Stimulated activated CD8-positive, alpha-beta memory T cell treated with anti-CD3 and anti-CD28 coated beads, Interleukin-2, amount 100 ng/mL, for 1 hour (primary cell): ENCODE data around the gene PHKB.

Experiments used
- DNase-seq, 2 donors: peaks; one replicate each; pipeline ENCODE4 v3.0.0-alpha.2; 2020; ENCODE audit warnings: low read depth in 2 of 2

Gene PHKB

DNA sequence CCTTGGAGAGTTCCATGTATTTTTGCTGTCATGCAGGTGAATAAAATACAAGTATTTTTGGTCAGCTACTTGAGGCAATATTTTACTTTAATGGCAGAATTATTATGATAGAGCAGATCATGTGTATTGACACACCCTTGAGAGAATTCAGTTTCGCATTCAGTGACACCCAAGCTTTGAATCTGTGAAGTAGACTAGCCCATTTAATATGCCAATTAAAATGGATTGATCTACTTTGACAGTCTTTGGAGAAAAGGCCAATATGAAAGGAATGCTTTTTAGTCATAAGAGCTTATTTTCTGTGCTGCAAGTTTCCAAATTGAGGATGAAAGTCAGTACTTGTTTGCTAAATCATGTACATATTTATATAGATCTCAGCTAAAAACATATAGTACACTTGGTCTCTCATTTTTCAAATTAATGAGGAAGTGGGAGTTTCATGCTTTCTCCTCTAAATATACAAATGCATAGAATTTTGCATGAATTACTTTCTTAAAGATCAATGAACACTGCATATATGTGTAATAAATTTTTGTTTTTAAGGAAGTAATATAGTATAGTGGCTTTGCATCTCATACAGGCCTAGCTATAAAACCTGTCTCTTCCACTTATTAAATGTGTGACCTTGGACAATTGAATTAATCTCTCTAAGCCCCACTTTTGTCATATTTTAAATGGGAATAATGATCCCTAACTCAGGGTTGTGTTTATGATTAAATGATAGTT, 161.5 kb downstream of the PHKB start:
- no peak for DNase-seq

DNA sequence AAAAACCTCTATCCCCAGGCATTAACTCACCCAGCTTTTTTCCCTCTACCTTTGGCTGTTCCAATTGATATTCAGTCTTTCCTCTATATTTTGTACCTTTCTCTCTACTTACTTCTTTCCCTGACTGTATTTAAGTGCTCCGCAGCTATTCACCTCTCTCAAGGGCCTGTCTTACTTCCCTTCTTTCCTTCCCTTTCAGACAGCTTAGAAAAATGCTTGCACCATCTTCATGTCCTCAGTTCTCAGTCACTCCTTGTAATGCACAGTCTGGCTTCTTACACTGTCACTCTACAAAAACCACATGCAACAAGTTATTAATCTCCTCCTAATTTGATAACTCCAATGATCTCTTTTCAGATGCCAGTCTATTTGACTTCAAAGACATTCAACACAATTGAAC, 163.4 kb downstream of the PHKB start:
- no peak for DNase-seq

DNA sequence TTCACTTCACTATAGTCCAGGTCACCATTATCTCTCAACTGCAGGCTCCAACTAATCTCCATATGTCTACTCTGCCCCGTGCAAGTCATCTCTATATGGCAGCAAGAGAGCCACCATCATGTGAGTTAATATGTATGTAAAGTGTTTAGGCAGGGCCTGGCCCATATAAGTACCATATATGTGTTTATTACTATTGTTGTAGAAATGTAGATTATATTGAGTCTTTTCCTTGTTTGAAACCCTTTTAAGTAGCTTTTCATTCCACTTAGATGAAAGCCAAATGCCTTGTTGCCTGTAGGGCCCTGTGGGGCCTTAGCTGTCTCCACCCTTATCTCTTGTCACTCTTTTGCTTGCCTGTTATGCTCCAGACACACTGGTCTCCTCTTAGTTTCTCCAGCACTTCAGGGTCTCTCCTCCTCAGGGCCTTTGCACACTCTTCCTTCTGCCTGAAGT, 164.0 kb downstream of the PHKB start:
- DNase-seq = no peak

DNA sequence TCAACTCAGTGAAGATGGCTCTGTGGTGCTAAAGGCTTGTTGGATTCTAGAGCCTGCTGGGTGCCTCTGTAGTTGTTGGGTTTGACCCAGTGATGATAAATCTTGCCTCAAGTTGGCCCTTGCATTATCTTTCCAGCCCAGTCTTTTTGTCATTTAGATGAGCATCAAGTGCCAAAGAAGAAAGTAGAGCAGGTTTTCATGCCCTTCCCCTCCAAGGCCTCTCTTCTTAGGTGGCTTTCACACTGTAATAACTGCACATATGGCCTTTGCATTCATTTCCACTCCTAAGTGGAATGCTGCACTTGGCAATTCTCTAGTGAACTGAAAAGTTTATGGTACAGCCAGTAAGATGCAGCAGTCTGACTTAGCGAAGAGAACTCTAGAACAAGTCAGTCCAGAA, 165.1 kb downstream of the PHKB start:
- no peak for DNase-seq

DNA sequence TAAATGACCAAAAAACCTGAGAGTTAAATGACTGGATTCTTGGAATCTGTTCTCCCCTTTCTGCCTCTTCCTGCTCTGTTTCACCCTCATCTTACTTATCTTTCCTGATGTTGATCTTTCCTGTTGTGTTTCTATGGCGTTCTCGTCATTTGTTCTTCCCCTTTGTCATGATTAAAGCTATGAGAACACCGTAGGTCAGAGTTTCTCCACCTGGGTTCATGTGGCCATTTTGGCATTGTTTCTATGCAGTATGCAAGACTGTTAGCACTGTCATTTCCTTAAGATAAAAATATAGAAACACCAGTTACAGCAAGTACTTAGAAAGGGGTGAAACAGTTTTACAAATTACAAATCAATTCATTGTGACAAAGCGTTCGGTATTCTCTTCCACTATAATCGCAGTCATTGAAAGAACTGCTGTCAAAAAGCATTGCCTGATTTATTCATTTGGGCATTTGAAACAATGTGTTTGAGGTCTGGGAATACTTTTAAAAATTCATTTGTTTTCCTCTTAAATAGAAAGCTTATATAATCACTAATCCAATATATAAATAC, 166.0 kb downstream of the PHKB start:
- DNase-seq = no peak

DNA sequence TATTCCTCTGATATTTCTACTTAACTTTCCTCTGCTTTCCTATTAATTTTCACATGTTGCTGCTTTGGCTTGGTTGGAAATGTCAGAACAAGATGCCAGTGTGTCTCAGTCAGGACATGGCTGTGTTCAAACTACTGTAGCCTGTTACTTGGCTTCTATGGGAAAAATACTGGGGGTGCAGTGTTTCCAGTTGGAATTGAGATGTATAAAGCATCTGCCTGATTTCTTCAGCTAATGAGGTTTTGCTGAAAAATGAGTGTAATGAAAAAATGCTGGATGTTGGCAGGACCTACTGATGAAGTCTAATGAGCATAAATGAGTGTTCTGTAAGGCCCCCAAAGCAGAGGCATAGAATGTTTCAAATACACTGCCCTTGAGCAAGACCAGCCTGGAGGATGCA, 166.6 kb downstream of the PHKB start:
- DNase-seq = no peak

DNA sequence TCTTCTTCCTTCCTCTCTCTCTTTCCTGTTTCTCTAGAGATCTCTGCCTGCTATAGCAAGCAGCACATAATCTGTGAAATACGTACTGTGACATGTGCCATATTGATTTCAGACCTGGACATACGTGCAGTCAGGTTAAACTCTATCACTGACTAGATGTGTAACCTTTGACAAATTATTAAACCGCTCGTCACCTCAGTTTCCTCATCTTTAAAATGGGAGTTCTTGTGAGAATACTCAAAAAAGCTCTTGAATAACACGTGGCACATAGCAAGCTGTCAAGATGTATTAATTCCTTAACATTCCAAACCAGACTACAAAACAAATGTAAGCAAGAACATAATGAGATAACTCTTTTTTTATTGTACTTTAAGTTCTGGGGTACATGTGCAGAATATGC, 170.0 kb downstream of the PHKB start:
- DNase-seq = no peak

DNA sequence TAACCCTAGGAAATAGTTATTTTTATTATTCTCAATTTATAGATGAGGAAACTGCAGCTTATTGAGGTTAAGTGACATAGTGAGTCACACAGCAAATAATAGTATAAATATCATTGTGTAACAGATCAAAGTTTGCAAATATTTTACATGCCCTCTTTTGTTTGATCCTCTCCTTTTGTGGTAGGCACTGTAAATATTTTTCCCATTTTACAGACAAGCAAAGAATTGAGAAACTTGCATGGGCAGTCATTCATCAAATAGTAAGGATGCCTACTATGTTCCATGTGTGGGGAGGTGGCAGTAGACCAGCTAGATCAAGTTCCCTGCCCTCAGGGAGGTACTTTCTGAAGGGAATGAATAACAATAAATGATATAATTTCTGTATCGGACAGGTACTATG, 173.0 kb downstream of the PHKB start:
- DNase-seq = no peak

DNA sequence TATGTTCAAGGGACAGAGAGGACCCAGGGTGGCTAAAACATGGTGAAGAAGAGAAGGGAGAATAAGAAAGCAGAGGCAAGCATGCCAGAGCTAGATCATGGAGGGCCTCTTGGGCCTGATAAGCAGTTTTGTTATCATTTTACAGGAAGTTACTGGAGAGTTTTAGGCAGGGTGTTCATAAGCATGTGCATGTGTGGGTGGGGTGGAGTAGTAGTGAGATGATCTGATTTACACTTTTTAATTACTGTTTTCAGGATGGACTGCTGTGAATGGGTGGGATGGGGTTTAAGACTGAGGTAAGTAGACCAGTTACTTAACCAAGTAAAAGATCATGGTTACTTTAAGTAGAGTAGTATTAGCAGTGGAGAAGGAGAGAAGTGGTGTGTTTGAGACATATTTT, 173.6 kb downstream of the PHKB start:
- DNase-seq = no peak

DNA sequence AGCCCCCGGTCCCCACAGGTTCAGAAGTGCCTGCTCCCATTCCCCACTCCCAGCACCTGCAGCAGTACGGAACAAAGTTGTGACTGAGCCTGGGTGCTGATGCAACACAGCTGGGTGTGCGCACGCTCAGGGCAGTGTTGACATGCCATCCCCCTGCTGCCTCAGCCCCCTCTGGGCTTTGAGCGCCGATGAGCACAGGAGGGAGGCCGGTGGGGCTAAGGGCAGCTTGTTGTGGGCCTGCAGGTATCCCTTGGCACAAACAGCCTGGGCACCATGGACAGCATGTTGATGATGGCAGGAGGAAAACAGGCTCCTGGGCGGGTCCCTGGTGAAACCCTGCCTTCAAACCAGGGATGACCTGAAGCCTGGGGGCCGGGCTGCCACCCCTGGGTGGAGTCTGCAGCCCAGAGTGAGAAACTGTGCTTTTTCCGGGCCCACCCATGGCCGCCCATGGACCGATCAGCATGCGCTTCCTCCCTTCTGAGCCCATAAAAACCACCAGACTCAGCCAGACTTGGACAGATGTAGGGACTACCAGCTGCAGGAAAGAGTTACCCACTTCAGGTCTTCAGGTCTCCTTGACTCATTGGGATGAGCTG, 175.5 kb downstream of the PHKB start:
- no peak for DNase-seq

DNA sequence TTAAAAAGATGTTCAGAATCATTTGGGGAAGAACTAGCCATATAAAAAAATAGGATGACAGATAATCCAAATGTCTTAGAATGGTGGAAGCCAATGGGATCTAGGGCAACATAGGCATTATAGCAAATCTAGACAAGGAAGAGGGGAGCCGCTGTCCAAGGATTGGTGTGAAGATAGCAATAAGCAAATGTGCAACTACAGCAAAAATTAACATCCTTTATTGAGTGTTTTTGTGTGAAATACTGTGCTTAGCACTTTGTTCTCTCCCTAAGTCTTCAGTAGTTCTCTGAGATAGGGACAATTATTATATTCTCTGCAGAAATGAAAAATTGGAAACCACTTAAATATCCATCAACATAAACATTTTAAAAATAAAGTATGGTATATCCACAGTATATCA, 177.0 kb downstream of the PHKB start:
- DNase-seq = no peak

DNA sequence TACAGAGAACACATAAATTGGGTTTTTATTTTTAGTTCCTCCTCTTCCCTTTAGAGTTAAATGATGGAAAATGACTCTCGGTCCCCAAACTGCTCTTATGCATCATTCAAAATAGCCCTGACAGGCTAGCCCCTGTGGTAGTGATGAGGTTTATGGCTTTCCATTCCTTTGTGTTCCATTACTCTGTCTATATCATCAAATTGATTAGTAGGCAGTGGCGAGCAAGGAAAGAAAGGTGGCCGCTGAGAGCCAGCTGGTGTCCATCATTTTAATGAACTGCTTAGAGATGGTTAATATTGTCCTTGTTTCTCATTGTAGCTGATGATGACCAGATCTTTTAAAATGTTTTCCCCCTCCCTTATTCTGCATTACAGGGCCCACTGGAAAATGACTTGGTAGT, 179.5 kb downstream of the PHKB start:
- no peak for DNase-seq

DNA sequence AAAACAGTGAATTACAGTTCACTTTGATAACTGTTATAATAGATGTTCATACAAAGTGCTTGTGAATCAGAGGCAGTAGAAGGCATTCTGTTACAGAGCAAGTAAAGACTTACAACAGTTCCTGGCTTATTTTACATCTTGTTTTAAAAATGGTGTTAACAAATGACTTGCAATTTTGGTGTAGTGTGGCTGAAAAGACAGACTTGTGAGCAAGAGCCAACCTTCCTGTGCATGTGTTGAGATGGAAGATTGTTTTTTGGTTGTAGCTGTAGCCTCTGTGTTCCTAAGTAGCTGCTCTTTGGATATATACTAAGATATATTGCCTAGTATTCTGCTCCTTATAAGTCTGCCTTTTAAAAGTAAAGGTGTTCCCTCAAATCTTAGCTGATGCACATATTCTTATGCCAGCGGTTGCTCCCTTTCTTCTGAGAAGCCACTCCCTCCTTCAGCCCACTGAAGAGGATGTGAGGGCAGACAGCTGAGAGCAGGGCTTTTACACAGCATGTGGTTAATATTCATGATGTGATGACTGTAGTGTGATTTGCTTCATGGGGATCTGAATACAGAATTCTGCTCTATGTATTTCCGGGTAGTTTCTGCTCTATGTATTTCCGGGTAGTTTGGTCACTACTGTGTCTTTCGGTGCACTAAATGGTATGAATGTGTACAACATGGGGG, 182.3 kb downstream of the PHKB start:
- DNase-seq = no peak

DNA sequence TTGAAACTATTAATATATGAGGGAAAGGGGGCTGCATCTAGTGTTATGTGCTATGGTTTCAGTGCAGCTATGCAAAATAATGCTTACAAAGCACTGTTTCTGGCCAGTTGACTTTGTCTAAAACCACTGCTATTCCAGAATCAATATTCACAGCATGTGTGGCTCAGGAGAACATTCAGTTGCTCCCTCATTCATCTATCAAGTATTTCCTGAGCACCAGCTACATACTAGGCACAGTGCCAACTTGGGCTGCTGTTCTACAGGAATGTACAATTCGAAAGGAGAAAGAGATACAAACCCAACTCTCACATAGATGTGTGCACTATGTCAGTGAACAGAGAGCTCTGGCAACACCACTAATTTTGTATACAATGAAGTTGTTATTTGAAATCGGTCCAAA, 183.0 kb downstream of the PHKB start:
- DNase-seq = no peak

DNA sequence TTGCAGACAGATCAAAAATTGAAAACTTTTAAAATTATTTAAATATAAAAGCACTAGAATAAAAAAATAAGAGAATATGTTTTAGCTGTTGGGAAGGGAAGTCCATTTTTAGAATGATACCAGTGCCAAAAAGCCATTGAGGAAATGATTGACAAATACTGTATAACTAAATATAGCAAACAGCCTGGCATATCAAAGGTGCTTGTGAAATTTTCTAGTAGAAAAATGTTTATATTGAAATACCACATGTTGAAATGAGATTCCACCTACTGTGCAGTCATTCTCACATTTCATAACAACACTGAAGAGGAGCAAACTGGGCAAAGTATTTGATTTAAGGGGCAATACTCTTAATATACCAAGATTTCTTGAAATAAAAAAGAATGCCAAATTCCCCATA, 183.5 kb downstream of the PHKB start:
- DNase-seq = no peak

DNA sequence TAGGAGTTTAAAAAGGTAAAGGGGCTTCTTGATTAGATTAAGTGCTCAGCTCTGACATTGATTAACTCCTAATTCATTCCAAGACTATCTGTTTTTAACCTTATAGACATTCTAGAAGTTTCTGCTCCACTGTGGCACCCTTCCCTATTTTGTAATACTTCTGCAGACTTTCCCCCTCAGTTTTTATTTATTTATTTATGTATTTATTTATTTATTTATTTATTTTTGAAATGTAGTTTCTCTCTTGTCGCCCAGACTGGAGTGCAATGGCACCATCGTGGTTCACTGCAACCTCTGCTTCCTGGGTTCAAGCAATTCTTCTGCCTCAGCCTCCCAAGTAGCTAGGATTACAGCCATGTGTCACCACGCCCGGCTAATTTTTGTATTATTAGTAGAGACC, 185.8 kb downstream of the PHKB start:
- no peak for DNase-seq

DNA sequence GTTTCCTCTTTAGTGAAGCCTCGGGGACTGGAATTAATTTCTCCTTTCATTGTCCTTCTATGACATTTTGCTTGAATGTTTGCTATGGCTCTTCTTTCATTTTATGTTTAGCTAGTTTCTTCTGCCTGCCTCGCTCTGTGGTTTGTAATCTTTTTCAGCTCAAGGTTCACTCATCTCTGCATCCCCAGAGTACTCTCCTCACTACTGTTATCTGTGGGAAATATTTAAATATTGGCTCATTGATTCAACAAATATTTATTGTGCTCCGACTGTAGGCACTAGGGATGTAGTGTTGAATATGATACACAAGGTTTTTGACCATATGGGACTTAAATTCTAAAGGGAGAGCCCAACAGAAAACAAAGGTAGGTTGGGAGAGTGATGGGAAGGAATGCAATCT, 195.9 kb downstream of the PHKB start:
- DNase-seq = no peak

DNA sequence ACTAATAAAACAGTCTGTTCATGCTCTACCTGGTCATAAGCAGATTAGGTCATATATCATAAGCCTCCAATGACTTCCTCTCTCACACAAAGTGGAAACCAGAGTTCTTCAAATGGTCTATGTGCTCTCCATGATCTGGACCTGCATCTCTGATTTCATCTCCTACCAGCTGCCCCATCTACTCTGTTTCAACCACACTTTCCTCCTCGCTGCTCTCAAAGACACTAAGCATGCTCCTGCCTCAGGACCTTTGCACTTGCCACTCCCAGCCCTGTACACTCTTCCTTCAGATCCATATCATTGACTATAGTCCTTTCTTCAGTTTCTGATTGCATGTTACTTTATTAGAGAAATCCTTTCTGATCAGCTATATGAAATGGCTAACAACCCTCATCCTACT, 196.8 kb downstream of the PHKB start:
- no peak for DNase-seq

DNA sequence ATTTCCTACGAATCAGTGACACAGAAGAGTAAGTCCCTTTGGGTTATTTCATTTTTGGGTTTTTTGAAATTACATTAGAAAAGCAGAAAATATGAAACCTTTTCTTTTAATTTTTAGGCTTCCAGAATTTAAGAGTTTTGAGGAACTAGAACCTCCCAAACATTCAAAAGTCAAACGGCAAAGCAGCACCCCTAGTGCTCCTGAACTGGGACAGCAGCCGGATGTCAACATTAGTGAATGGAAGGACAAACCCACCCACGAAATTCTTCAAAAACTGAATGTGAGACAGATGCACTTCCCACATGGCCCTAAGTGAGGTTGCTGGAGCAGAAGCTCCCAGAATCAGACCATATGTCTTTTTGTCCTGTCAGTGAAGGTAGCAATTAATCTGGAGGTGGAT, 199.4 kb downstream of the PHKB start:
- DNase-seq = no peak

DNA sequence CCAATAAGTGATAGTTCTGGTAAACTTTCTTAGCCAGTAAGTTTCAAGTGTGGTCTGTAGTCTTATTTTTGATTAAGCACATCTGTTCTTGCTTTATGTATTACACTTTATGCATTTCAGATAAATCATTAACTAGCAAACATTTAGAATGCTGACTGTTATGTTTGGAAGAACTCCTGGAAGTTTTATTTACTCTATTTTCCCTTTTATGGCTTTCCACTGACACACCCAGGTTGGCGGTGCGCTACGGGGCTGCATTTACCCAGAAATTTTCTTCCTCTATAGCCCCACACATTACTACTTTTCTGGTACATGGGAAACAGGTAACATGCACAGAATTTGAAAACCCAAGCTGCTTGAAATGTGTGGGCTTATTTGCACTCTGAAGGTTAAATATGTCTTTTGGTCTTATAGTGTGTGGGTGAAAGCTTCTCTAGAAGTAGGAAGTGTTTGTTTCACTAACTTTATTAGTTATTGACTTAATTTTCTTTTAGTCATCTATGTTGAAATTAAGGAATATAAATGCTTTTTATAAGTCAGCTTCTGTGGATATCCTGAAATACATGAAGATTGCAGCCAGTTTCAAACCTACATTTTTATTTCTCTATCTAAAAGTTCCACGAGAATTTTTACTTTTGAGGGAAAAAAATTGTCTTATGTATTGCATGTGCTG, 203.7 kb downstream of the PHKB start:
- no peak for DNase-seq

DNA sequence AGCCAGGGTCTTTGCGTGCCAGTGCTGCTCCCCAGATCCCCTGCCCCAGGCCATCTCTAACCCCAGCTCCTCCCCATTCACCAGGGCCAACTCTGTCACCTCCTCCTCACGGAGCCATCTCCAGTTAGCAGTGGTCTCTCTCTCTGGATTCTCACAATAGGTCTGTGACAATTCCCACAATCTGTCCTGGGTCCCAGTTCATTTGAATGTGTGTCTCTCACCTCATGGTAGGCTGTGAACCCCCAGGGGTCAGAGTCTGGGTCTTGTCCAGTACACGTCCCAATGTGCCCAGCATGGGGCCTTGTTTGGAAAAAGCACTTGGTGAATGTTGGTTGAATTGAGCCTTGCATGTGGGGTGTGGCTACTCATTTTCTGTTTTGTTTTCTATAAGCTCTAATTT, 205.3 kb downstream of the PHKB start:
- DNase-seq = no peak

DNA sequence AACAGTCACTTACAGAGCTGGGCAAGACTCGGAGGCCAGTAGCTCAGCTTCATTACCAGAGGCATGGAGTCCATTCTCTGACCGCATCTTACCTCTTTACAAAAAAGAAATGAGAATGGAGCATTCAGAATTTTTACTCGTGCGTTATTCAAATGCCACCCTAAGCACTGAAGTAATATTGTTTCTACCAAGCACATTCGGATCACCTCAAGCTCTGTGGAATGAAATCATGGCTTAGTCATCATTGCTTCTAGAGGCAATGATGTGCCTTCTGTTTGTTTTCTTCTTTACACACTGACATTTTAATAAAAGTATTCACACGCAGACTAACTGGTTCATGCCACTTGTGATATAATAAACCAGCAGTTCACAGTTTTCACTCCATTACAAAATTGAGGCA, 206.8 kb downstream of the PHKB start:
- DNase-seq = no peak

DNA sequence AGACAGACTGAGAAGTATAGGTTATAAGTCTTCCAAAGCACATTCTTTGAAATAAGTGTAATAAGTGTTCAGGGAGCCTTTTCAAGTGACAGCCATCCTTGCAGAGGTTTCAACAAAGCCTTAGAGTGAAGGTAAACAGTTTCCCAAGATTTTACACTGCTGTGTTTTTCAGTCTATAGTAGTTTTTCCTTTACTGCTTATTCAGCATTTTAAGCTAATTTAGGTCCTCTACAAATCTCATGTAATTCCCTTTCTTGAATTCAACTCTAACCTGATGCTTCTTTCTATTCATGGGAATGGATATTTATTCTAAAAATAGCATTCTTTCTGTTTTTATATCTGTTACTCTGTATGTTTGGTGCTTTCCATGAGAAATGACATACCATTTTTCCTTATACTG, 211.3 kb downstream of the PHKB start:
- no peak for DNase-seq
